Measurements from ENCODE around the gene EXOC1. TPM values are rescaled to one million over a fixed set of nuclear protein-coding genes. Genes with fewer than 3 reads are reported as not detected.

The EXOC1 gene
- total RNA-seq, 1 experiment from 2014 or later: 21.2 TPM

GRCh38 chr4:55830716-55831115 lies 22.7 kb upstream of the EXOC1 start:
- Histone ChIP-seq H2BK20ac (ENCODE audit: low read depth, low read length, poor library complexity, severe bottlenecking) (no peak overlapping the region), H2AK5ac (ENCODE audit: insufficient read length, low read length) (no peak overlapping the region), H2BK120ac (ENCODE audit: low read depth, low read length, poor library complexity, severe bottlenecking) (no peak overlapping the region), H4K5ac (ENCODE audit: insufficient read length, low read depth, low read length) (no peak overlapping the region), H4K91ac (ENCODE audit: insufficient read length, low read depth, low read length) (no peak overlapping the region), H3K9ac (ENCODE audit: extremely low read depth, insufficient read length, low read length) (no peak overlapping the region), H2BK5ac (ENCODE audit: insufficient read length, low read length) (no peak overlapping the region), H3K56ac (ENCODE audit: insufficient read length, low read depth, low read length) (no peak overlapping the region), H3K23me2 (ENCODE audit: insufficient read length, low read depth, low read length, poor library complexity, severe bottlenecking) (no peaks in the 10 kb centered on the region), H3K18ac (ENCODE audit: insufficient read length, low read depth, low read length) (no peak overlapping the region), H3K23ac (ENCODE audit: insufficient read length, low read depth, low read length) (no peak overlapping the region), H3T11ph (ENCODE audit: low read length) (no peak overlapping the region), H3K14ac (ENCODE audit: insufficient read depth, low read length) (no peak overlapping the region), H3K79me1 (ENCODE audit: insufficient read depth, low read depth, low read length, poor library complexity, severe bottlenecking) (no peaks in the 10 kb centered on the region), H3K27me3 (ENCODE audit: insufficient read depth, low read length) (no peaks in the 10 kb centered on the region), H3K4me1 (ENCODE audit: insufficient read depth, low read length) (no peaks in the 10 kb centered on the region), H2BK15ac (ENCODE audit: low read depth, low read length) (no peak overlapping the region), H2AFZ (ENCODE audit: low read length) (no peak overlapping the region), H3K79me2 (ENCODE audit: insufficient read depth, low read length) (no peaks in the 10 kb centered on the region), H3K4me2 (ENCODE audit: insufficient read depth, insufficient read length, low read length) (no peak overlapping the region), H4K20me1 (ENCODE audit: control insufficient read depth, insufficient read depth, insufficient read length) (no peaks in the 10 kb centered on the region), H3K4ac (ENCODE audit: low read depth, low read length) (no peak overlapping the region), H3K9me3 (ENCODE audit: control insufficient read depth, low read depth, low read length) (no peaks in the 10 kb centered on the region), H3K27ac (ENCODE audit: insufficient read length, low read depth, low read length) (no peak overlapping the region), H4K8ac (replicated peaks; ENCODE audit: insufficient read length, low read depth, low read length) (no peak overlapping the region), H2BK12ac (ENCODE audit: insufficient read length, low read depth, low read length) (no peak overlapping the region)
- H3K27me3 Mint-ChIP-seq (ENCODE audit: low read depth): peaks cover 17% of the 10 kb centered on the region
- no peak overlapping the region for H3K4me3 Mint-ChIP-seq
- TF ChIP-seq CTCF (conservative IDR thresholded peaks at IDR 0.05): no peak
- no peak overlapping the region for H3K27ac Mint-ChIP-seq
- H3K36me3 Mint-ChIP-seq (ENCODE audit: insufficient read depth in 1 of 3, low read depth in 3 of 3): no peaks in the 10 kb centered on the region
- no peak for DNase-seq
- WGBS (ENCODE audit: extremely low coverage, insufficient read length, low lambda C conversion rate): no CpG with 5 or more reads among the region's 4 CpGs
- no peaks in the 10 kb centered on the region for H3K4me1 Mint-ChIP-seq
- no peaks in the 10 kb centered on the region for H3K9me3 Mint-ChIP-seq
